ENCODE data around the gene RPS15.

DNA sequence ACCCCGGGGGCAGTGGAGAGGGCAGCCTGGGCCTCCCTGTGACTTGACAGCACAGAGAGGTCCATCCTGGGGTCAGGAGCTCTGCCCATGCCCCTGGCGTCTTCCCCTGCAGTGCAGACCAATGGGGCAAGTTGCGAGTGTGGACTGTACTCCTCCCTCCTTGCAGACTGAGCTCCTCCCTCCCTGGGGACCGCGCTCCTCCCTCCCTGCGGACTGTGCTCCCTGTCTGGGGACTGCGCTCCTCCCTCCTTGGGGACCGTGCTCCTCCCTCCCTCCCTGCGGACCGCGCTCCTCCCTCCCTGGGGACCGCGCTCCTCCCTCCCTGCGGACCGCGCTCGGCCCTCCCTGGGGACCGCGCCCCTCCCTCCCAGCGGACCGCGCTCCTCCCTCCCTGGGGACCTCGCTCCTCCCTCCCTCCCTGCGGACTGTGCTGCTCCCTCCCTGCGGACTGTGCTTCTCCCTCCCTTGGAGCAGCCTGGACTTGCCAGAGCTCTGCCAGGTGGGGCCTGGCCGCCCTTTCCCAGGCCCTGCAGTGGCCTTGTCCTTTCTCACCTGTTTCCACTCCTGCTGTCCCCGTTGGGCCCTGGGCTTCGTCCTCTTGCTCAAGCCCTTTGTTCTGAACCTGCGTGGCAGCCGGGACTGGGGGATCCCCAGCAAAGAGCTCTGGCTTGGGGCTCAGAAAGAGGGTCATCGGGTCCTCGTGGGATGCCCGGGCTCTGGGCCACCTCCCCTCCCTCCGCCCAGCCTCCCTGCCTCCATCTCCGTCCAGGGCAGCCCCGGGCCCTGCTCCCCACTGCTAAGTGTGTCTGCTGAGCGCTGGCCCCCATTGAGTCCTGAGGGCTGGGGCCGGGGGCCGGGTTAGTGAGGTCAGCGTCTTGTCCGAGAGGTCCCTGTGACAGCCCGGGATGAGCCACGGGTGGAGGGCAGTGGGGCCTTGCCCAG is 43.7 kb upstream of the RPS15 start:
- TF ChIP-seq, protein P1, sequence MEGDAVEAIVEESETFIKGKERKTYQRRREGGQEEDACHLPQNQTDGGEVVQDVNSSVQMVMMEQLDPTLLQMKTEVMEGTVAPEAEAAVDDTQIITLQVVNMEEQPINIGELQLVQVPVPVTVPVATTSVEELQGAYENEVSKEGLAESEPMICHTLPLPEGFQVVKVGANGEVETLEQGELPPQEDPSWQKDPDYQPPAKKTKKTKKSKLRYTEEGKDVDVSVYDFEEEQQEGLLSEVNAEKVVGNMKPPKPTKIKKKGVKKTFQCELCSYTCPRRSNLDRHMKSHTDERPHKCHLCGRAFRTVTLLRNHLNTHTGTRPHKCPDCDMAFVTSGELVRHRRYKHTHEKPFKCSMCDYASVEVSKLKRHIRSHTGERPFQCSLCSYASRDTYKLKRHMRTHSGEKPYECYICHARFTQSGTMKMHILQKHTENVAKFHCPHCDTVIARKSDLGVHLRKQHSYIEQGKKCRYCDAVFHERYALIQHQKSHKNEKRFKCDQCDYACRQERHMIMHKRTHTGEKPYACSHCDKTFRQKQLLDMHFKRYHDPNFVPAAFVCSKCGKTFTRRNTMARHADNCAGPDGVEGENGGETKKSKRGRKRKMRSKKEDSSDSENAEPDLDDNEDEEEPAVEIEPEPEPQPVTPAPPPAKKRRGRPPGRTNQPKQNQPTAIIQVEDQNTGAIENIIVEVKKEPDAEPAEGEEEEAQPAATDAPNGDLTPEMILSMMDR (IDR thresholded peaks at IDR 0.05) = no peak
- no peak for TF ChIP-seq POLR2A (IDR thresholded peaks at IDR 0.05)

Data from right lobe of liver (tissue), 4 donors.